ENCODE measurements around the gene KIF2C. TPM values are rescaled to one million over a fixed set of nuclear protein-coding genes. Genes with fewer than 3 reads are reported as not detected.
A peak's percentile ranks its signal among the peaks of the same experiment; 100 is the strongest.

KIF2C gene
- total and polyA plus RNA-seq, 2 of the 4 experiments (the other 2 are of a cell fraction): 31.6 to 45.0 TPM

GRCh38 chr1:44747878-44748277, 8.2 kb downstream of the KIF2C start:
- Histone ChIP-seq H3K4me3 (ENCODE audit: insufficient read depth, low read depth, low read length) (no peak overlapping the region), H3K36me3 (ENCODE audit: control insufficient read depth, insufficient read depth, low read length) (peaks cover 6% of the 10 kb centered on the region), H3K9me1 (ENCODE audit: insufficient read depth, low read length) (peaks cover 2% of the 10 kb centered on the region), H3K4me1 (ENCODE audit: control insufficient read depth, insufficient read depth, low read length) (peaks cover 2% of the 10 kb centered on the region), H3K79me1 (ENCODE audit: low read depth in 1 of 2, low read length in 2 of 2) (peaks cover 28 to 44% of the 10 kb centered on the region in 2 experiments), H2BK120ac (ENCODE audit: low read depth, low read length) (no peak overlapping the region), H3K4me2 (ENCODE audit: low read depth, low read length) (no peak overlapping the region), H3K27me3 (ENCODE audit: control insufficient read depth, insufficient read depth, low read length) (no peaks in the 10 kb centered on the region), H3K4ac (ENCODE audit: low read depth, low read length) (no peak overlapping the region), H2AK9ac (replicated peaks; ENCODE audit: low read depth, low read length, poor library complexity) (peak overlapping the region; percentile 25), H2AK5ac (ENCODE audit: low read depth, low read length) (no peak overlapping the region), H2BK15ac (ENCODE audit: low read depth, low read length) (no peak overlapping the region), H3K23ac (ENCODE audit: low read depth, low read length) (no peak overlapping the region), H2BK20ac (ENCODE audit: low read depth, low read length) (no peak overlapping the region), H3K18ac (ENCODE audit: low read depth, low read length) (no peak overlapping the region), H4K8ac (ENCODE audit: low read depth in 2 of 2, low read length in 2 of 2) (no peak overlapping the region), H3K9ac (ENCODE audit: low read depth, low read length) (no peak overlapping the region), H4K91ac (ENCODE audit: insufficient read depth, low read depth, low read length) (no peak overlapping the region), H3K14ac (replicated peaks; ENCODE audit: low read depth, low read length) (no peak overlapping the region), H3K56ac (ENCODE audit: extremely low read depth, insufficient read depth, low read length) (no peak overlapping the region), H2BK5ac (ENCODE audit: low read depth, low read length, poor library complexity, severe bottlenecking) (no peak overlapping the region), H3K9me3 (ENCODE audit: control insufficient read depth, insufficient read depth, low read length) (no peaks in the 10 kb centered on the region), H4K20me1 (ENCODE audit: insufficient read depth, low read length) (no peaks in the 10 kb centered on the region; the same call in 1 of the 2 replicates), H2AFZ (replicated peaks; ENCODE audit: low read length, poor library complexity) (no peak overlapping the region), H3K27ac (ENCODE audit: insufficient read depth, low read length) (no peak overlapping the region), H4K5ac (ENCODE audit: low read depth, low read length) (no peak overlapping the region)
- no TSS peak for BruUV-seq (replicated peaks)
- DNase-seq (no peak), ATAC-seq (ENCODE audit: low read depth) (no peak)
- WGBS, 2 experiments (ENCODE audit: extremely low coverage in 2 of 2, insufficient read length in 1 of 2): 100% methylated on average over 1 of the region's 3 CpGs; no CpG with 5 or more reads in 1 of the 2 experiments
- TF ChIP-seq SMC3 (IDR thresholded peaks at IDR 0.05; ENCODE audit: low read depth, low read length) (no peak), NFE2L2 (IDR thresholded peaks at IDR 0.05; ENCODE audit: low read depth, low read length) (no peak), USF2 (IDR thresholded peaks at IDR 0.05; ENCODE audit: low read depth, low read length) (no peak), ELK1 (IDR thresholded peaks at IDR 0.05; ENCODE audit: borderline replicate concordance, low read depth, low read length) (no peak), MAFK (IDR thresholded peaks at IDR 0.05; ENCODE audit: low read depth, low read length) (no peak), FOS (IDR thresholded peaks at IDR 0.05; ENCODE audit: low read depth, low read length) (no peak), RCOR1 (IDR thresholded peaks at IDR 0.05; ENCODE audit: insufficient replicate concordance, low read length) (no peak), CTCF (conservative IDR thresholded peaks at IDR 0.05; ENCODE audit: low read depth, low read length) (no peak), CHD1 (IDR thresholded peaks at IDR 0.05; ENCODE audit: low read depth, low read length) (no peak), RAD21 (IDR thresholded peaks at IDR 0.05; ENCODE audit: low read length) (no peak), BHLHE40 (IDR thresholded peaks at IDR 0.05; ENCODE audit: low read depth, low read length) (no peak), CEBPB (IDR thresholded peaks at IDR 0.05; ENCODE audit: low read depth, low read length) (no peak), MXI1 (IDR thresholded peaks at IDR 0.05; ENCODE audit: borderline replicate concordance, low read depth, low read length) (no peak), POLR2A (IDR thresholded peaks at IDR 0.05; ENCODE audit: low read depth, low read length) (no peak), RFX5 (IDR thresholded peaks at IDR 0.05; ENCODE audit: low read depth, low read length) (no peak), MAZ (IDR thresholded peaks at IDR 0.05; ENCODE audit: borderline replicate concordance, low read depth, low read length) (no peak)
- dilution Hi-C loops (cut with HindIII; ENCODE audit: low sequenced_read_pairs, unreplicated experiment): no loop called here
- CTCF ChIA-PET: interaction anchor here (1.7 kb wide), 1 partner anchor 16 kb away, joined by 8 read pairs; no protein-coding TSS in a partner anchor
- intact Hi-C loops (cut with micrococcal nuclease): no loop called here
- POLR2A ChIA-PET (ENCODE audit: unreplicated experiment): no interaction called here
- in situ Hi-C loops (cut with MboI; ENCODE audit: low sequenced_read_pairs): no loop called here

Data from IMR-90 (cell line).